Non-pigmented ciliary epithelial cell (primary cell): ENCODE measurements around the gene PSD.

Experiments
- DNase-seq: peaks from one replicate; pipeline ENCODE4 v3.0.0-alpha.2; 2010; ENCODE audit warnings: low read depth

Gene PSD

GRCh38 chr10:102420181-102420713 is 1.7 kb upstream of the PSD start:
- DNase-seq = no peak

DNA sequence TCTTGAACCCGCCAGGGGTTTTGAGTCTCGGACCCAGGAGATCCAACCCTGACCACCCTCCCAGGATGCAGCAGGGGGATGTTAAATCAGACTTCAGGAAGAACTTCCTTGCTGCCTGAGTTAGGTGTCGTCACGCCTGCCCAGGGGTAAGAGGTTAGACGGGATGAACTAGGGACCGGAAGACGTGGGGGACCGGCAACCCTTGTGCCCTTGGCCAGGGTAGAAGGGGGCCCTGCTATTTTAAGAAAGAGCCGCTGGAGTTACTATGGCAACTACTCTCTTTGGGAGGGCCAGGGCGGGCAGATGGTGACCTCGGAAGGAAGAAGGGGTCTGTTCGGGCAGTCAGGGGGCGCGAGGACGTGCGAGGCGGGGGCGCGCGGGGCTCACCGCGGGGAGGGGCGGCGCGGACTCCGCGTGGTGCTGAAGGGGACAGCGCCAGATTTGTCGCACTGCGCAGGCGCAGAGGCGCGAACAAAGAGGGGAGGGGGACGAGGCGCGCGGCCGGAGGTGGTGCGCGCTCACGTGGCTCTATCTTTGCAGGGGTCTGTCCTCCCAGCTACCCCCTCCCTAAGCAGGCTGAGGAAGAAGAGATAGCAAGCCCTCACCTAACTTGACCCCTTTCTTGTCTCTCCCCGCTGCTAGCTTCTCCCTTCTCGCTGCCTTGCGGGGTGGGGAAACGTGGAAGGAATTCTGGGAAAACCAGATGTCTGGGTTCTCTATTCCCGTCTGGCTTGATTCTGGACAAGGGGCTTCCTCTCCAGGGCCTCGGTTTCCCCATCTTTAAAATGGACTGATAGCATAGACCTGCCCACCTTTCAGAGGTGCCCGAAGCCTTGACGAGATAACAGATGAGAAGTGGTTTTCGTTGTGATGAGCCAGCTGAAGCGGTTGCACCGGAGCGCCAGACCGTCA is 940 bp upstream of the PSD start:
- no peak for DNase-seq

DNA sequence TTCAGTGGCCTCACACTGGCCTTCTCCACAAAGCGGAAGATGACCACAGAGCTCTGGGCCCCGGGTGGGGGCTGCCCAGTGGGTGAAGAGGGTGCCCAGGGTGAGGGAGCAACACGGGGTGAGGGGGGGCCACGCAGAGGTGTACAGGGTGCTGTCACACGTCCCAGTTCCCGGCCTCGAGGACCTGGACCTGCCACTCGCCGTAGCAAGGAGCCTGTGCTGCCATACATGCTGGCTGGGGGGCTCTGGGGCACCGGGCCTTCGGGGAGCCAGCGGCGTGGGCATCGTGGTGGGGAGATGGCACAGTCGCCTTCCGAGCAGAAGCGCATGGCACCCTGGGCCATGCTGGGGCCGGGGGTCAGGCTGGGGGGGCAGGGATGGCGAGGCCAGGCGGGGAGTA is 1.9 kb downstream of the PSD start:
- no peak for DNase-seq

- DNase-seq = no peak
Measured at GRCh38 chr10:102416283-102416682, 2.3 kb downstream of the PSD start.

DNA sequence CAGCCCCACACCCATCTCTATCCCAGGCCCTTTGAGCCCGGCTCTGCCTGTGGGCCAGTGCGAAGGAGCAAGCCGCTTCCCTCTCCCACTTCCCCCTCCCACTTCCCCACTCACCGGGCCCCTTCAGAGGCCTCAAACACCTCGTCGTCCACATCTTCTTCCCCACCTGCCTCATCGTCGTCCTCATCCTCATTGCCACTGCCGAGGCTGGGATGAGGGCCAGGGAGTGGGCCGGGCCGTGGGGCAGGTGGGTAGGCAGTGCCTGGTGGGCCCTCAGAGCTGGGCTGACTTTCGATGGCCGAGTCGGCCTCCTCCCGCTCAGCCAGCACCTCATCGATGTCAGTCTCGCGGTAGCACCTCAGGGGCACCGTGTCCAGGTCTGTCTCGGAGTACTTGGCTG is 3.8 kb downstream of the PSD start:
- no peak for DNase-seq

GRCh38 chr10:102413806-102414561 is 4.6 kb downstream of the PSD start:
- no peak for DNase-seq

DNA sequence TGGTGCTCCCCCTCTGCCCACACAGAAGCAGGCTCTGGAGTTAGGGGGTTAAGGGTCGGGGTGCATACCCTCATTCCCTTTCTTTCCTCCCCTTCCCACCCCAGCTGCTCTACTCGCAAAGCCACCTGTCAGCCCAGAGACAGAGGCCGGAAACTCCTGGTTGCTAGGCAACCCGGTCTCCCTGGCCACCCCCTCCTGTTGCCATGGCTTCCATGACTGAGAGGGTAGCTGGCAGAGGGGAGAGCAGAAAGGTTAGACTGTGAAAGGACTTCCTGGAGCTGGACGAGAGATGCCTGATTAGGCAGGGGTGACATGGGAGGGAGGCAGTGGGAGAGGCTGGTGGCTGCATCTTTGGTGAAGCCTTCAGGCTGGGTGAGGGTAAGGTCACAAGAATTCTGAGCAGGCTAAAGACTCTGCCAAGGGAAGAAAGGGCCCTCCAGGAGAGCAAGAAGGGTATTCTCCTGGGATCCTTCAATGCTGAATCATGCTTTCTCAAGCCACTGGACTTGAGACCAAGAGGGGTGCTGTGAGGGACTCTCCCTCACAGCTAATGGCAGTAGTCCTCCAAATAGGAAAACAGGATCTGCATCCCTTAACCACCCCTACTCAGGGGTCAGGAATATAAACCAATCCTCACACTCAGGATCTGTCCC is 5.4 kb downstream of the PSD start:
- DNase-seq = no peak

- DNase-seq = no peak
Measured at GRCh38 chr10:102412293-102412692, 6.3 kb downstream of the PSD start.

DNA sequence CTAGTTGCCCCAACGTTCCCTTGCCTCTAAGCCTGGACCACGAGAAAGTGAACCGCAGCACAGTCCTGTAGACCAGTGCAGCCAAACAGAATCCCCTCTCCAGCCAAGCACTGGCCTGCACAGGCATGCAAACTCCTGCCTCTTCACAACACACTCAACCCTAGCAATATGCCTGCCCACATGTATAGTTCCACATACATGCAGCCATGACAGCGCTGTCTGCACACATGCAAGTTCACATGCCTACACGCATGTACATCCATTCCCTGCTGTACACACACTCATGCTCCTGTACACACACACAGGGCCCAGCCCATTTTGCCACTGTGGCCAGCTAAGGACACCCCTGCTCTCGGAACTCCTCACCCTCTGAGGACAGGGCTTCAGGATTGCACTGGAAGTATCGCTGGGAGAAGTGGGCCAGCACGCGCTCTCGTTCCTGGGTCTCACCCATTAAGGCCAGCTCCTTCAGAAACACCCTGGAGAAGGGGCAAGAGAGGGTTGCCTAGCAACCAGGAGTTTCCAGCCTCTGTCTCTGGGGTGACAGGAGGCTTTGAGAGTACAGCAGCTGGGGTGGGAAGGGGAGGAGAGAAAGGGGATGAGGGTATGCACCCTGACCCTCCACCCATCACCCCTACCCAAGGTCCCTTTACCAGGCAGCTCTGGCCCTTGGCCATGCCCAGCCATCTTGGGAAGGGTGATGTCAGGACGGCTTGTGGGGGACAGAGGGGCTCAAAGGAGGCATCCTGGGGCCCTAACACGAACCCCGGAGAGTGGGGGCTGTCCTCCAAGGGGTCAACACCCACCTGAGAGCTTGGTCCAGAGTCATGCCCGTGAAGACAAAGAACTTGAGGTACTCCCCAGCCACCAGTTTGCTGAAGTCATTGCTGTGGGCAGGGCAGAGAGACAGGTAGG is 7.0 kb downstream of the PSD start:
- no peak for DNase-seq

DNA sequence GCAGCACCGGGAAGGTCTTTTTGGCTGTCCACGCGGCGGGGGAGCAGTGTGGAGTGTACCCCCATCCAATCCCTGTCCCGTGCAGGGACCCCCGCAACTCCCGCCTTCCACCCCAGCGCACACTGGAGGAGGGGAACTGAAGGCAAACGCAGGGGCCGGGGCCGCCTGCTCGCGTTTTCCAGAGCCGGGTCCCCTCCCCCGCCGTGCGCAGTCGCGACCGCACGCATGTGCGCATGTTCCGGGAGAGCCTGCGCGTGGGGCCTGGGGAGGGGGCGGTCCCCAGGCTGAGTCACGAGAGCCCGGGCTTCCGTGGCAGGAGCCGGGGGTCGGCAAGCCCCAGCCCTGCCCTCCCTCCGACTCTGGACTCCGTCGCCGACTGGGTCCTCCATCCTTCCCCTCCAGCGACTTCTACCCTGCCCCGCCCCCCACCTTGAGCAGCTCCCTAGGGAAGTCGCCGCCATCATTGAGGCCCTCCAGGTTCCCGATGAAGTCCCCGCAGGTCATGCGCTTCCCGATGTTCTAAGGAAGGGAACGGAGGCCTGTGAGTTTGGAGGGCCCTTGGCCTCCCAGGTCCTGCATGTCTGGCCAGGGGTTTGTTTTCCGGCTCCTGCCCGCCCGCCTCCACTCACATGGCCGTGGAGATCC is 8.0 kb downstream of the PSD start:
- DNase-seq = no peak

DNA sequence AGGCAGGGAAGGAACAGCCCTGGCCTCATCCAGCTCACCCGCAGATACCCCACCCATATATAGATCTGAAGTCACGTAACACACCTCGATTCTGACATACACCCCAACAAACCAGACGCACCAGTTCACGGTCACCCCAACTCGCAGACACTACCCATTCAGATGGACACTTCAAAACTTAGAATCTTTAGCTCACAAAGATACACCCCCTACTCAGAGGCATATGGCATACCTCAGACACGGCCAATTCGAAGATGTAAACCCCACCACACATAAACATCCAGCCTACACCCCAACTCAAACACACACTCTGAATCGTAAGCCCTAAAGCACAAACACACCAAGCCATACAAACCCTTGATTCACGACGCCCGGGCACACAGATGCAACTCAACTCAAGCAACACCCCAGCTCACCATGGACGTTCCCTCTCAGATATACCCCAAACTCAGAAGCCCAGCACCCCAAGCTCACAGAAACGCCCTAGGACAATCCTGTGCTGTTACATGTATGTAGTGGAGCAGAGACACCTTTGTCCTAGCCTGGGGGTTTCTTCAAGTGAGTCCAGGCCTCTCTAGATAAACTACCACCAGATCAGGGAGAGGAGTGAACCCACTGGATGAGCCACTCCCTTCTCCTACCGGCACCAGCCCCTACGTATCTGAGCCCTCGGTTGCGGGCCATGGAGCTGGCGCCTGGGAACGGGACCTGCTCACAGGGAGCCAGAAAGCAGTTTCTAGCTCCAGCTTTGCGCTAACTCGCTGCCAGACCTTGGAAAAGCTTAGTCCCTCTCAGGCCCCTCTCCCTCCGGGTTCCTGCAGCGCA is 8.8 kb downstream of the PSD start:
- DNase-seq = no peak

DNA sequence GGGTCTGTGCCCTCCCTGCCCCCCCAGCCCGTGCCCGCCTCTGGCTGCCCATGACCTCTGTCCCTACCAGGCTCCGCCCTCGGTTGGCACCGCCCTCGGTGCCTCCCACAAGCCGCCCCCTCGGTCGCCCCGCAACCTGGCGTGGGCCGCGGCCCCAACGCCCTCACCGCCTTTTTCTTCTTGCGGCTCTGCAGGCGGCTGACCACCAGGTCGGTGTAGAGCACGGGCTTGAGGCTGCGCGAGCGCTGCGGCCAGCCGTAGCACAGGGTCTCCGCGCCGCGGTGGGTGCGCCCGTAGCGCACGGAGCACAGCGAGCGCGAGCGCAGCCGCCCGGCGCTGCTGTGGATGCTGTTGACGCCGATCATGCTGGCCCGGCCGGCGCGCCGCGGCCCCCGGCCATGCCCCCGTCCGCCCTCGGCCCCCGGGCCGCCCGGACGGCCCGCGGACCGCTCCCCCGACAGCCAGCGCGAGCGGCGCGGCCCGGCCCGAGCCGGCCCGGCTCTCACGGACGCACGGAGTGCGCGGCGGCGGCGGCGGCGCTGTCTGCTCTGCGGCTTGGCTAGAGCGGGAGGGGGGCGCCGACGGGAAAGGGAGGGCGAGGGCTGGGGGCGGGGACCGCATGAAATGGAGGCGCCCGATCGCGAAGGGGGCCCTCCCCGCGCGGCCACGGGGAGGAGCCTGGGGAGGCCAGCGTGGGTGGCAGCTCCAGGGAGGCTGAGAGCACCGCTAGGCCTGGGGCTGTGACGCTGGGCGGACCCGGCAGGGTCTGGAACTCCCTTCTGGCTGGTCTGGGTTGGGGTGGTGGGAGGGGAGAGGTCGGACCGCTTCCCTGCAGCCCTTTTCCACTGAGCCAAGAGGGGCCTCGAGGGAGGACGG is 9.6 kb downstream of the PSD start:
- DNase-seq = no peak

GRCh38 chr10:102408131-102408727 is 10.4 kb downstream of the PSD start:
- no peak for DNase-seq

- no peak for DNase-seq
Measured at GRCh38 chr10:102407425-102408130, 11.0 kb downstream of the PSD start.

- no peak for DNase-seq
Measured at GRCh38 chr10:102406815-102407214, 11.8 kb downstream of the PSD start.

DNA sequence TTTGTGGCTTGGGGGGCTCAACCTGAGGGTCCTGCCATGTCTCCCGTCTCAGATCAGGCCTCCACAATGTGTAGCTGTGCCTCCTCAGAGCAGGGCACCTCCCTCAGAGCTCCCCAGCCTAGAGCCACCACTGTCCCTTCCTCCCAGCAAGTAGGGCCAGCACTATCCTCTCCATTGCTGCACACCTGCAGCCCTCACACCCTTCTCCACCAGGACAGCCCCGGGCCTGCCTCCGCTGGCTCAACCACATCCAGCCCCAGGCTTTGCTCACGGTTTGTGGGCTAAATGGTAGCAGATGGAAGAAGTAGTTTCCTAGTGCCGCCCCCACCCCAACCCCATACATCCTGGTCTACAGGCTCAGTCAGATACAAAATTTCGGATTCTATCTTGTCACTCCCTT is 13.0 kb downstream of the PSD start:
- no peak for DNase-seq

- no peak for DNase-seq
Measured at GRCh38 chr10:102405108-102405571, 13.4 kb downstream of the PSD start.
